GM12878 (cell line): ENCODE results near the gene M1AP. TPM values are rescaled to one million over a fixed set of nuclear protein-coding genes. Genes with fewer than 3 reads are reported as not detected.
A peak's percentile ranks its signal among the peaks of the same experiment; 100 is the strongest.

Experiments
- BCL11A ChIP-seq: IDR thresholded peaks from 2 replicates; pipeline ENCODE4 v1.6.1; 2011; ENCODE audit warnings: low read depth, low read length
- BHLHE40 ChIP-seq, 2 experiments: fragments of 450-650 bp in 1 of 2; IDR thresholded peaks; 2 replicates each; pipeline ENCODE4 v1.6.1; 2011 to 2017; ENCODE audit warnings: low read depth in 2 of 2, borderline replicate concordance in 1 of 2, improper control_type of control experiment in 1 of 2, low read length in 1 of 2, mild to moderate bottlenecking in 1 of 2
- CBFB ChIP-seq: IDR thresholded peaks from 2 replicates; pipeline ENCODE4 v1.6.1; 2016; ENCODE audit warnings: antibody characterized with exemption, low read depth
- CHD4 ChIP-seq: fragments of 200-600 bp; sonication (generic); IDR thresholded peaks from 2 replicates; pipeline ENCODE4 v1.6.1; 2016; ENCODE audit warnings: mild to moderate bottlenecking
- HDGF ChIP-seq: fragments of 450-650 bp; IDR thresholded peaks from 2 replicates; pipeline ENCODE4 v1.6.1; 2016; ENCODE audit warnings: antibody characterized with exemption
- IKZF1 ChIP-seq: fragments of 450-650 bp; conservative IDR thresholded peaks from 2 replicates; pipeline ENCODE4 v1.6.1; 2017; ENCODE audit warnings: antibody characterized with exemption, mild to moderate bottlenecking
- IKZF2 ChIP-seq, 2 experiments: fragments of 450-650 bp; IDR thresholded peaks; 2 replicates each; pipeline ENCODE4 v1.6.1; 2017; ENCODE audit warnings: mild to moderate bottlenecking in 2 of 2, moderate library complexity in 2 of 2
- RUNX3 ChIP-seq: IDR thresholded peaks from 2 replicates; pipeline ENCODE4 v1.6.1; 2012; ENCODE audit warnings: low read length, inconsistent platforms
- SMARCA5 ChIP-seq: fragments of 450-650 bp; IDR thresholded peaks from 2 replicates; pipeline ENCODE4 v1.6.1; 2017; ENCODE audit warnings: mild to moderate bottlenecking
- SUZ12 ChIP-seq: fragments of 200-600 bp; sonication (generic); IDR thresholded peaks from one replicate; pipeline ENCODE4 v1.6.1; 2018; ENCODE audit warnings: antibody characterized with exemption, mild to moderate bottlenecking; ENCODE audit not compliant: unreplicated experiment
- YY1 ChIP-seq: IDR thresholded peaks from 2 replicates; pipeline ENCODE4 v1.6.1; 2011; ENCODE audit warnings: low read depth, mild to moderate bottlenecking, low read length
- polyA plus RNA-seq, 11 experiments: library from polyadenylated mRNA; depleted of rRNA in 4 of 11; unstranded in 6 of 11; stranded (reverse) in 5 of 11; fragments of >200 nt; fragmentation: Nextera tagmentation in 4 of 11; fragmentation: Illumina TruSeq in 1 of 11; extraction: Ambion mirVana in 4 of 11; extraction: Trizol in 1 of 11; gene quantifications; 1 replicate in 1 of 11; 2 replicates in 10 of 11; pipeline versions ENCODE4 v1.2.1 to v1.2.3, GENCODE V29; 2011 to 2016; ENCODE audit warnings: inconsistent platforms in 2 of 11, missing spikeins in 2 of 11, low read depth in 1 of 11
- total RNA-seq, 4 experiments: library from RNA; depleted of rRNA in 3 of 4; stranded (reverse); fragments of >200 nt in 3 of 4; fragmentation: Illumina TruSeq in 1 of 4; extraction: Trizol in 1 of 4; gene quantifications; 2 replicates each; pipeline versions ENCODE4 v1.2.1 to v1.2.3, GENCODE V29; 2013 to 2021
- TF ChIP-seq, protein P1 (sequence below): fragments of 450-650 bp; formaldehyde crosslinking; IDR thresholded peaks from 2 replicates; pipeline ENCODE4 v1.5.0; 2022; ENCODE audit warnings: mild to moderate bottlenecking, missing genetic modification characterization
- TF ChIP-seq, protein P2 (sequence below): IDR thresholded peaks from 2 replicates; pipeline ENCODE4 v1.6.1; 2012; ENCODE audit warnings: mild to moderate bottlenecking, low read depth, low read length
- TF ChIP-seq, protein P3 (sequence below), 3 experiments: IDR thresholded peaks in 2 of 3; conservative IDR thresholded peaks in 1 of 3; 2 replicates each; pipeline ENCODE4 v1.5.1; 2011; ENCODE audit warnings: low read depth in 3 of 3, low read length in 3 of 3, mild to moderate bottlenecking in 3 of 3, control low read depth in 2 of 3, moderate library complexity in 2 of 3, inconsistent platforms in 1 of 3, mixed read lengths in 1 of 3; ENCODE audit not compliant: control insufficient read depth in 2 of 3, insufficient read depth in 1 of 3; ENCODE audit errors: extremely low read depth in 1 of 3
- TF ChIP-seq, protein P4 (sequence below): IDR thresholded peaks from 2 replicates; pipeline ENCODE4 v1.6.1; 2011; ENCODE audit warnings: borderline replicate concordance, low read depth, mild to moderate bottlenecking, moderate library complexity, mixed read lengths, low read length; ENCODE audit not compliant: insufficient read depth; ENCODE audit errors: extremely low read length
- TF ChIP-seq, protein P5 (sequence below): fragments of 450-650 bp; IDR thresholded peaks from 2 replicates; pipeline ENCODE4 v1.6.1; 2018; ENCODE audit warnings: borderline replicate concordance, mild to moderate bottlenecking; ENCODE audit not compliant: partially characterized antibody

M1AP gene
- total and polyA plus RNA-seq, 10 of the 15 experiments (the other 5 are each of a cell fraction or from before 2014, with no cell fraction given): 0.04 to 0.32 (median 0.16) TPM; not detected in 4

DNA sequence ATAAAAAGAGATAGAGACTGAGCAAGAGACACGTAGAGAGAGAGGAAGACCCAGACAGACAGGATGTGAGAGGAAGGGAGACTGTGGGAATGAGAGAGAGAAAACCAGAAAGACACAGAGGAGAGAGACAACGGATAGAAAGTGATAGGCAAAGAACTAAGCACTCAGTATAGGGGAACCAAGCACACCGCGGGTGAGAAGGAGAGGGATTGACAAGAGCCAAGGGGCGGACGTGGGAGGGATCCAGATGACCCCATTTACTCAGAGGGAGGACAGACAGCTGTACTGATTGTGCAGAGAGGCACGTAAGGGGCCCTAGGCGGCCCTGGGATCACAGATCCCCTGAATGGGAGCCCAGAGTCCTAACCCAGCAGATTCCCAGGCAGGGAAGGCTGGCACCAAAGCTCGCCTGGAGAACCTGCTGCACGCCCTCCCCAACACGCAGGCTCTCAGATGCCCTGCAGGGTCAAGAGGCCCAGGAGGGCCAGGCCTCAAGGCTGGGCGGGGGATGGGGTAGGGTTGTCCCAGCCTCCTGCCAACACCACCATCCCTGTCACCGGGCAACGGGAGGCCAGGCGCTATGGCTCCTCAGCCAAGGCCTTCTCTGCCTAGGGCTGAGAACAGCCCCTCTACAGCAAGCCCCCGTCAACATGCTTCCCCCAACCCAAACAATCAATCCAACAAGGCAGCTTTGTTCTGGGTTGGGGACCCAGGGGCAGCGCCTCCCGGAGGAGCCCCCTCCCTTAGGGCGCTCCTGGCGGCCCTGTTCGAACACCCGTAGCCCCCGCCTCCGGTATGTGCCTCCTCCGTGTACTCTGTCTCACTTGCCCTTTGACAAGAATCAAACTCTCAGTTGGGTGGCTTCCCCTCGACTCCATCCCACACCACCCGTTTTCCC, 95.0 kb downstream of the M1AP start (continued):
- TF ChIP-seq, protein P1, sequence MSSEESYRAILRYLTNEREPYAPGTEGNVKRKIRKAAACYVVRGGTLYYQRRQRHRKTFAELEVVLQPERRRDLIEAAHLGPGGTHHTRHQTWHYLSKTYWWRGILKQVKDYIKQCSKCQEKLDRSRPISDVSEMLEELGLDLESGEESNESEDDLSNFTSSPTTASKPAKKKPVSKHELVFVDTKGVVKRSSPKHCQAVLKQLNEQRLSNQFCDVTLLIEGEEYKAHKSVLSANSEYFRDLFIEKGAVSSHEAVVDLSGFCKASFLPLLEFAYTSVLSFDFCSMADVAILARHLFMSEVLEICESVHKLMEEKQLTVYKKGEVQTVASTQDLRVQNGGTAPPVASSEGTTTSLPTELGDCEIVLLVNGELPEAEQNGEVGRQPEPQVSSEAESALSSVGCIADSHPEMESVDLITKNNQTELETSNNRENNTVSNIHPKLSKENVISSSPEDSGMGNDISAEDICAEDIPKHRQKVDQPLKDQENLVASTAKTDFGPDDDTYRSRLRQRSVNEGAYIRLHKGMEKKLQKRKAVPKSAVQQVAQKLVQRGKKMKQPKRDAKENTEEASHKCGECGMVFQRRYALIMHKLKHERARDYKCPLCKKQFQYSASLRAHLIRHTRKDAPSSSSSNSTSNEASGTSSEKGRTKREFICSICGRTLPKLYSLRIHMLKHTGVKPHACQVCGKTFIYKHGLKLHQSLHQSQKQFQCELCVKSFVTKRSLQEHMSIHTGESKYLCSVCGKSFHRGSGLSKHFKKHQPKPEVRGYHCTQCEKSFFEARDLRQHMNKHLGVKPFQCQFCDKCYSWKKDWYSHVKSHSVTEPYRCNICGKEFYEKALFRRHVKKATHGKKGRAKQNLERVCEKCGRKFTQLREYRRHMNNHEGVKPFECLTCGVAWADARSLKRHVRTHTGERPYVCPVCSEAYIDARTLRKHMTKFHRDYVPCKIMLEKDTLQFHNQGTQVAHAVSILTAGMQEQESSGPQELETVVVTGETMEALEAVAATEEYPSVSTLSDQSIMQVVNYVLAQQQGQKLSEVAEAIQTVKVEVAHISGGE: no peak
- TF ChIP-seq IKZF1 (no peak), YY1 (no peak), CHD4 (no peak), HDGF (peak; percentile 47; the same call in 1 of the 2 replicates), SMARCA5 (no peak), BHLHE40 (IDR thresholded peaks at IDR 0.05; ENCODE audit: borderline replicate concordance in 1 of 2, low read depth in 2 of 2, low read length in 1 of 2) (0 out of 4 replicates have a peak, but pooled peaks of 1 of the 2 experiments have one; percentile 9), RUNX3 (no peak), SUZ12 (no peak), CBFB (no peak), BCL11A (no peak), IKZF2 (IDR thresholded peaks at IDR 0.05) (peak in 1 of 2 experiments; percentile 61; a peak in 1 of 4 replicates)
- TF ChIP-seq, protein P2, sequence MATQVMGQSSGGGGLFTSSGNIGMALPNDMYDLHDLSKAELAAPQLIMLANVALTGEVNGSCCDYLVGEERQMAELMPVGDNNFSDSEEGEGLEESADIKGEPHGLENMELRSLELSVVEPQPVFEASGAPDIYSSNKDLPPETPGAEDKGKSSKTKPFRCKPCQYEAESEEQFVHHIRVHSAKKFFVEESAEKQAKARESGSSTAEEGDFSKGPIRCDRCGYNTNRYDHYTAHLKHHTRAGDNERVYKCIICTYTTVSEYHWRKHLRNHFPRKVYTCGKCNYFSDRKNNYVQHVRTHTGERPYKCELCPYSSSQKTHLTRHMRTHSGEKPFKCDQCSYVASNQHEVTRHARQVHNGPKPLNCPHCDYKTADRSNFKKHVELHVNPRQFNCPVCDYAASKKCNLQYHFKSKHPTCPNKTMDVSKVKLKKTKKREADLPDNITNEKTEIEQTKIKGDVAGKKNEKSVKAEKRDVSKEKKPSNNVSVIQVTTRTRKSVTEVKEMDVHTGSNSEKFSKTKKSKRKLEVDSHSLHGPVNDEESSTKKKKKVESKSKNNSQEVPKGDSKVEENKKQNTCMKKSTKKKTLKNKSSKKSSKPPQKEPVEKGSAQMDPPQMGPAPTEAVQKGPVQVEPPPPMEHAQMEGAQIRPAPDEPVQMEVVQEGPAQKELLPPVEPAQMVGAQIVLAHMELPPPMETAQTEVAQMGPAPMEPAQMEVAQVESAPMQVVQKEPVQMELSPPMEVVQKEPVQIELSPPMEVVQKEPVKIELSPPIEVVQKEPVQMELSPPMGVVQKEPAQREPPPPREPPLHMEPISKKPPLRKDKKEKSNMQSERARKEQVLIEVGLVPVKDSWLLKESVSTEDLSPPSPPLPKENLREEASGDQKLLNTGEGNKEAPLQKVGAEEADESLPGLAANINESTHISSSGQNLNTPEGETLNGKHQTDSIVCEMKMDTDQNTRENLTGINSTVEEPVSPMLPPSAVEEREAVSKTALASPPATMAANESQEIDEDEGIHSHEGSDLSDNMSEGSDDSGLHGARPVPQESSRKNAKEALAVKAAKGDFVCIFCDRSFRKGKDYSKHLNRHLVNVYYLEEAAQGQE: no peak
- TF ChIP-seq, protein P3, sequence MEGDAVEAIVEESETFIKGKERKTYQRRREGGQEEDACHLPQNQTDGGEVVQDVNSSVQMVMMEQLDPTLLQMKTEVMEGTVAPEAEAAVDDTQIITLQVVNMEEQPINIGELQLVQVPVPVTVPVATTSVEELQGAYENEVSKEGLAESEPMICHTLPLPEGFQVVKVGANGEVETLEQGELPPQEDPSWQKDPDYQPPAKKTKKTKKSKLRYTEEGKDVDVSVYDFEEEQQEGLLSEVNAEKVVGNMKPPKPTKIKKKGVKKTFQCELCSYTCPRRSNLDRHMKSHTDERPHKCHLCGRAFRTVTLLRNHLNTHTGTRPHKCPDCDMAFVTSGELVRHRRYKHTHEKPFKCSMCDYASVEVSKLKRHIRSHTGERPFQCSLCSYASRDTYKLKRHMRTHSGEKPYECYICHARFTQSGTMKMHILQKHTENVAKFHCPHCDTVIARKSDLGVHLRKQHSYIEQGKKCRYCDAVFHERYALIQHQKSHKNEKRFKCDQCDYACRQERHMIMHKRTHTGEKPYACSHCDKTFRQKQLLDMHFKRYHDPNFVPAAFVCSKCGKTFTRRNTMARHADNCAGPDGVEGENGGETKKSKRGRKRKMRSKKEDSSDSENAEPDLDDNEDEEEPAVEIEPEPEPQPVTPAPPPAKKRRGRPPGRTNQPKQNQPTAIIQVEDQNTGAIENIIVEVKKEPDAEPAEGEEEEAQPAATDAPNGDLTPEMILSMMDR (IDR thresholded peaks at IDR 0.05 in 2 of 3, conservative IDR thresholded peaks at IDR 0.05 in 1 of 3; ENCODE audit: control insufficient read depth in 2 of 3, extremely low read depth in 1 of 3, insufficient read depth in 1 of 3, low read depth in 3 of 3, low read length in 3 of 3): no peak
- TF ChIP-seq, protein P4, sequence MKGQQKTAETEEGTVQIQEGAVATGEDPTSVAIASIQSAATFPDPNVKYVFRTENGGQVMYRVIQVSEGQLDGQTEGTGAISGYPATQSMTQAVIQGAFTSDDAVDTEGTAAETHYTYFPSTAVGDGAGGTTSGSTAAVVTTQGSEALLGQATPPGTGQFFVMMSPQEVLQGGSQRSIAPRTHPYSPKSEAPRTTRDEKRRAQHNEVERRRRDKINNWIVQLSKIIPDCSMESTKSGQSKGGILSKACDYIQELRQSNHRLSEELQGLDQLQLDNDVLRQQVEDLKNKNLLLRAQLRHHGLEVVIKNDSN: no peak
- TF ChIP-seq, protein P5, sequence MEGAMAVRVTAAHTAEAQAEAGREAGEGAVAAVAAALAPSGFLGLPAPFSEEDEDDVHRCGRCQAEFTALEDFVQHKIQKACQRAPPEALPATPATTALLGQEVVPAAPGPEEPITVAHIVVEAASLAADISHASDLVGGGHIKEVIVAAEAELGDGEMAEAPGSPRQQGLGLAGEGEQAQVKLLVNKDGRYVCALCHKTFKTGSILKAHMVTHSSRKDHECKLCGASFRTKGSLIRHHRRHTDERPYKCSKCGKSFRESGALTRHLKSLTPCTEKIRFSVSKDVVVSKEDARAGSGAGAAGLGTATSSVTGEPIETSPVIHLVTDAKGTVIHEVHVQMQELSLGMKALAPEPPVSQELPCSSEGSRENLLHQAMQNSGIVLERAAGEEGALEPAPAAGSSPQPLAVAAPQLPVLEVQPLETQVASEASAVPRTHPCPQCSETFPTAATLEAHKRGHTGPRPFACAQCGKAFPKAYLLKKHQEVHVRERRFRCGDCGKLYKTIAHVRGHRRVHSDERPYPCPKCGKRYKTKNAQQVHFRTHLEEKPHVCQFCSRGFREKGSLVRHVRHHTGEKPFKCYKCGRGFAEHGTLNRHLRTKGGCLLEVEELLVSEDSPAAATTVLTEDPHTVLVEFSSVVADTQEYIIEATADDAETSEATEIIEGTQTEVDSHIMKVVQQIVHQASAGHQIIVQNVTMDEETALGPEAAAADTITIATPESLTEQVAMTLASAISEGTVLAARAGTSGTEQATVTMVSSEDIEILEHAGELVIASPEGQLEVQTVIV: no peak
